ENCODE data around the gene SETD1B.

Gene SETD1B

DNA sequence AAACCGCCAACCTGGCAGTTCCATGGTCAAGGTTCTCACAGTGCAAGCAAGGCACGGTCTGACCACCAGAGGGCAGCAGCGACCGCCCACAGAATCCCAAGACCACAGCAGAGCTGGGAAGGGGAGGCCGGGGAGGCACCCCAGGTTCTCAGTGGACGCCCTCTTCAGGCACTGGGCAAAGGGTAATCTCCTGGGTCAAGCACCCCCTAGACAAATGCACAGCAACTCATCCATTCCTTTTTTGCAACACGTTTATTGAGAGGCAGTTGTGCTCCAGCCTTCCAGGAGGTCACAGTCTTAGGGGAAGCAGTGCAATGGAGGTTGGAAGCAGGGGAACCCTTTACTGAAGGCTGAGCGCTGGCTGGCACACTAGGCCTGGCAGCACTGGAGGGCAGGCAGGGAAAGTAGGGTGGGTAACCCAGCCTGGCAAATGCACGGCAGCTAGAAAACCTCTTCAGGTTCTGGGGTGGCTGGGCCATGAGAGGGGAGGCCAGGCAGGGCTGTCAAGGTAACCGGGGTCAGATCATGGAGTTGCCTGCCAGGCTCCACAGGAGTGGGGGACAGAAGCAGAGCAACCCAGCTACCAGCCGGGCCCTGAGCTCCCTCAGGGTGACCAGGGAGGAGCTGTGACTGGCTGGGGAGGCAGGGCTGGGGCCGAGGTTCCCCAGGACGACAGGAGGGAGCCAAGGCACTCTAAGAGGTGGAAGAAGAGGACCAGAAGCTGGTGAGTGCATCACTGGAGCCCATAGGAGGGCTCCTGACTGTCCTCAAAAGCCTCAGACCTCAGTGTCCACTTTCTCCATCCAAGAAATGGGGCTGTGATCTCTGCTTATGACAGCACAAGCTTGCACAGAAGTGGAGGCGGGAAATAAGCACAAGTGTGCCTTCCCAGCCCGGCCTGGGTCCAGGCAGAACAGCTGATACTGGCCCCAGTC, 8.5 kb upstream of the SETD1B start:
- no peak for DNase-seq (ENCODE audit: low read depth, low spot score)

DNA sequence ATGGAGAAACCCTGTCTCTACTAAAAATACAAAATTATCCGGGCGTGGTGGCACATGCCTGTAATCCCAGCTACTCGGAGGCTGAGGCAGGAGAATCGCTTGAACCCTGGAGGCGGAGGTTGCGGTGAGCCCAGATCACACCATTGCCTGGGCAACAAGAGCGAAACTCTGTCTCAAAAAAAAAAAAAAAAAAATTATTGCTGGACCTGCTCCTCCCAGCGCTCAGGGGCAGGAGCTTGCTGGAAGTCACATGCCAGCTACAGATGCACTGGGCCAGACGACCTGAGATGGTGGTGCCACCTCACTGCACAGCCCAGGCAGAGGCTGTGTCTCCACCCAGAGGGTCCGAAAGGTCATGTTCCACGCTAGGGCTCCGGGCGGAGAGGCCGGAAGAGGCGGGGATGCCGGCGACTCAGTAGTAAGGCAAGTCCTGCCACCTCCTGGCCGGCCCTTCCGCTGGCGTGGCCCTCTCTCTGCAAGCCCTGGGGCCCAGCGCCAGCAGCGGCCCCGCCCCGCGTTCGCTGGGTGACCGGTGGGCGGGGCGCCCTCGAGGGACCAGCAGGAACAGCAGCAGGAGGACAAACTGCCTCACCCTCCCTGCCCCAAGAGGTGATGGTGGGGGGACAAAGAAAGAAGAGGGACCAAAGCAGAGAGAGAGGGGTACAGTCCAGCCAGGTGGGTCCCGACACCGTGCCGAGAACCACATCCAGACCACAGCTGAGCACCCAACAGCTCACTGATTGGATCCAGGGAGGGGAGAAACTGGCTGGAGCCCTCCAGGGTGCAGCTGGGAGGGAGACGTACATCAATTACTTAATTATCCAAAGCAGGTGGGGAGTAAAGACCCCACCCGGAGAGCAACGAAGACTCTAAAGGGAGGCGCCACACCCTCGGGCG, 6.7 kb upstream of the SETD1B start:
- no peak for DNase-seq (ENCODE audit: low read depth, low spot score)

DNA sequence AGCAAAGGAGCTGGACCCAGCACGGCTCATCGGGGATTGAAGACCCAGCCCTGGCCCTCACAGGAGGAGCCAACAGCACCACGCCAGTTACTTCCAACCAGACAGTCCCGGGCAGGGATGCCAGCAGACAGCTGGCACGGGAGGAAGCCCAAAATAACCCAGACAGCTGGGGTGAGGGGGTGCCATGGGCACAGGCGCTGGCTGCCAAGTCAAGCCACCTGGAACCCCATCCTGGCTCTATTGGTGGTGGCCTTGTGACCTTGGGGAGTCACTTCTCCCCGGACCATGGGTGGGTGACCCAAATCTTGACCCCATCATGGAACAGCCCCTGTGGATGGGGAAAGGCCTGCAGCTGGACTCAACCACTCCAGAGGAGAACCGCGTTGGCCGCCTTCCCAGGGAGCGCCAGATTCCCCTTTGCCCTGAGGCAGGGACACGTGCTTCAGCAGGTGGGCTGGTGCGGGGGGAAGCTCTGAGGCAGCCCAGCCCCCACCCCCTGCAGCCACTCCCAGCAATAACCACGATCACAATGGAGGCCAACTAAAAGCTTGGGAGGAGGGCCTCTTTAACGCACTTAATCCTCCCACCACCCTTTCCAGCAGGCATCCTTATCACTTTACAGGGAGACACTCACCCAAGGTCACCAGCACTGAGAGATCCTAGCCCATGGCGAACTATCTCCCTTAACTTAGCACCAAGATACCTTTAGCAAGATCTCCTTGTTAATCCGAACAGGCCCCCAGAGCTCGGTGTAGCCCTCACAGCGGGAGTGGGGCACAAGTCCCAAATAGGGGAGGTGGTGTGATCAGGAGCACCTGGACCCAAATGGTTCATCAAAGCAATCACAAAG, 5.6 kb upstream of the SETD1B start:
- no peak for DNase-seq (ENCODE audit: low read depth, low spot score)

DNA sequence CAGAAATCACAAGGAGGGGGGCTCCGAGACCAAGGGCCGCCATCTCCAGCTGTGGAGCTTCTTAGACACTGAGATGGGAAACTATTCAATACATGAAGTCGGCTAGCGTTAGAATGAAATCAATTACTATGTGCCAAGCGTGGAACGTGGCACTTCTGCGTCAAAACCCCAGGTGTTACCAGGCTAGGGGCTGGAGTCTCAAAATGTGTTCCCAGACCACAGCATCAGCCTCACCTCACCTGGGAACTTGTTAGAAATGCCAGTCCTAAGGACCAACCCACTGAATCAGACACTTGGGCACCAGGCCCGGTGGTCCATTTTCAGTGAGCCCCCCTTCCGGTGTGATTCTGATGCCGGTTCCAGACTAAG, 5.0 kb upstream of the SETD1B start:
- DNase-seq (ENCODE audit: low read depth, low spot score) = no peak

DNA sequence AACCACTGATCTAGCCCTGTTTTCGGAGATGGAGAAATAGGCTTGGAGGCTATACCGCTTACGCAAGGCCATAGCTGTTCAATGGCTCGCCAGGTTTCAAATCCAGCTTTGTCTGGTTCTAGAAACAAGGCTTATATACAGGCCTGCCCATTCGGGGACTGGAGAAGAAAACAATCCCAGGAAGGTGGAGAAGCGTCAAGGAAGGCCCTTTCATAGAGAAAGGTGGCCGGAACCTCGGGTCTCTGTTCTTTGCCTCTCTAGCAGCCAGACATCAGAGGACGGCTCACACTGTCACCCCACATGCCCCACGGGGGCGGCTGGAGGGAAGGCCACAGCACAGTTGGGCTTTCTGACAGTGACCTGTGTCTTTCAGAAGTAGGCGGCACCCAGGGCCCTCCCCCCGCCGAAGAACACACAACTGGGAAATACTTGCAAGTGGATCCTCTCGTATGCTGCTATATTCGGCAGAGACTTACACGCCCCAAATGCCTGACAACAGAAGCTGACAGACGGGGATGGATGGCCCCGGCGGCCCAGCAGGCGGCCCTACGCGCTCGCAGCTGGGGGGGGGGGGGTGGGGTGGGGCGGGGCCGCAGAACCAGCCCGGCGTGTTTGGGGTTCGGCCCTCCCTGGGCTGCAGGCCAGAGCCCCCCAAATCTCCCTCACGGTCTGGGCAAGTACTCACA, 4.5 kb upstream of the SETD1B start:
- DNase-seq (ENCODE audit: low read depth, low spot score) = no peak

DNA sequence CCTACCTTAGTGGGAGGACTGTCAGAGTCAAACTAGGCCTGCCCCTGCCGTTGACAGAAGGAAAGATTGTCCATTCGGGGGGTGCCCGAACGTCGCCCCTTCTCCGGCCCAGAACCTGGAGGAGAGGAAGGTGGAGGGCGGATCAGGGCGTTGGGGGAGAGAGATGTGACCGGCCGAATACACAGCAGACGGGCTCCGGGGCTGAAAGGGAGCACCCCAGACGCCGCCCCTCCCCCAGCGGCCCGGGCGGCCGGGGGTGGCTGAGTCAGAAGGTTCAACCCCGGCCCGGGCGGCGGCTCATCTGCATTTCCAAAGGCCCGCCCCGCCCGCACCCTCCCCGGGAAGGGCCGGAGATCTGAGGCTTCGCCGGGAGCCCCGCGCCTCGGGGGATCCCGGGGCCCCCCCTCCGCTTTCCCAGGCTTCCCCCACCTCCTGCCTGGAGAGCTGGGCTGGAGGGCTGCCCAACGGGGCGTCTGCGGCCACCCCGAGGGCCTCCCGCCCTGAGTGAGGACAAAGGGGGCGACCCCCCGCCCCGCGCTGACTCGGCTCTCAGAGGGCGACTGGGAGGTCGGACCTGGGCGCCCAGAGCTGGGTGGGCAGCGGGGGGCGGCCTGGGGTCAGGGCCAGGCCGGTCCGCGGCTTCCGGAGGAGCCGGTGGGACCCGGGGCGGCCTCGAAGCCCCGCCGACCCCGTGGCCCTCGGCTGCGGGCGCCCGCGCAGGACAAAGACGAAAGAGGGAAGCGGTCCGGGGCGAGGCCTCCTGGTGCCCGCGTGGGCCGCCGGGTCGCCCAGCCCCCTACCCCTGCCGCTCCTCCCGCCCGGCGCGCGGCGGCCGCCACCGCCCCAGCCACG, 3.7 kb upstream of the SETD1B start:
- no peak for DNase-seq (ENCODE audit: low read depth, low spot score)

DNA sequence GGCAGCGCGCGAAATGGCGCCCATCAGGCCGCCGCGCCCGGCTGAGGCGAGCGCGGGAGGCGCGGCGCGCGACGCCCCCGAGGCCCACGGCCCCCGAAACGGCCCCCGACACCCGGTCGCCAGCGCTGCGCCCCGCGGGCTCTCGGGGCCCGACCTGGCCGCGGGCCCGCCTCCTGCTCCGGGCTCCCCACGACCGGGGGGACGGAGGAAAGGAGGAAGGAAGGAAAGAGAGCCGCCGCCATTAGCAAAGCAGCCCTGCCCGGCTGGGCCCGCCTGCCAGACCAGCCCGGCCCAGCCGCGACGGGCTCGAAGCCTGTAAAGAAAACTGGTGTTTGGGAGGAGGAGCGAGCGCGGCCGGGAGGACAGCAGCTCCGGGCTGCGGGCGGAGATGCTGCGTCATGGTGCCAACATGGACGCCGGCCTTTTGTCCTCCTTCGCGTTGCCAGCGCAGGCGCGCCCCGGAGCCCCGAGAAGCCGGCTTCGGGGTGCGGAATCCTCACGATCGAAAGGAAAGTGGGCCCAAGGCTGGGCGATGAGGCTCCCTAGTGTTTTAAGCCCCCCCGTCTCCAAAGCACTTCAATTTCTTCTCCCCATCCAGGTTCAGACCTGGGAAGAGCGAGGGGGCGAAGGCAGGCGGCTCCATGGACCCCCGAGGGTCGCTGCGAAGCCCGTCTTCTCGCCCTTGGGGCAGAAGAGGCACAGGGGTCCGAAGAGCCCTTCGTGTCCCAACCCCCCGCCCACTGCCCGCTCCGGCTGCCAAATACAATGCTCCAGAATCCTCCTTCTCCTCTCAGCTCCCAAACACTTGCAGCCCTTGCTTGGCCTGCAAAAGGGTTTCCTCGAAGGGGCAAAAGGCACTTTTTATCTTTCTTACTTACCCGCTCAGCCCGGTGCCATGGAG, 2.9 kb upstream of the SETD1B start:
- DNase-seq (ENCODE audit: low read depth, low spot score) = no peak

DNA sequence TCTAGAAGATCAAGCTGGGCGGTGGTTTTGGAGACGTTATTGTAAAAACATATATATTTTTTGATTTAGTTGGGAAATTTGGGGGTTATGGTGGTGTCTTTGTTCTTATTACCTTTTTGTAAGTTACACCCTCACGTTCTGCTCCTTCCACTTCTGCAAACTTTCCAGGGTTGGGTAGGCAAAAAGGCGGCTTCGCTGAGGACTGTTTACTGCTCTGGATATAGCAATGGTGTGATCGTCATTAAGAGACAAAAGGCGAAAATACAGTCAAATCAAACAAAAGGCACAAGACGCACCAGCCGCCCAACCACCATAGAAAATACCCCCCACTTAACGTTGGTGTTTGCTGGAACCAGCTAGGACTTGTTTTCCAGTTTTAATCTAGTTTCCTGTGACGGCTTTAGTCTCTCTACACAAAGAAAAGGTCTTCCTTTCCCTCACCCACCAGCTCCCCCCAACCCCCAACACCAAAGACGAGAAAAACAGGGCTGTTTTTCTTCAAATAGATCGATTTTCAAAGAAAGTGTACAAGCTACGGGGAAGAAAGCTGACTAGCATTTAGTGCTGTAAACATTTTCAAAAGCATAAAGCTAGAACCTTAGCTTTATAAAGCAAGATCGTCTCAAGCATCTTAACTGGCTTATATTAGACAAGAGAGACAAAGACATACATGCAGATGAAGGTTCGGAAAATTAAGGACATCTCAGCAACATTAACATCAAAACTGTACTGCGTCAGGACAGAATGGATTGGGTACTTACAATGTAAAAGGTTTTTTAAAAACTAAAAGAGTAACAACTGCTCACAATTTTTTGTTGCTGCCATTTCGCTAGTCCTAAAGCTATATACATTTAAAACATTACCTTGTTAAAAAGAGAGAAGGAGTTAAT, 2.0 kb upstream of the SETD1B start:
- DNase-seq (ENCODE audit: low read depth, low spot score) = no peak

DNA sequence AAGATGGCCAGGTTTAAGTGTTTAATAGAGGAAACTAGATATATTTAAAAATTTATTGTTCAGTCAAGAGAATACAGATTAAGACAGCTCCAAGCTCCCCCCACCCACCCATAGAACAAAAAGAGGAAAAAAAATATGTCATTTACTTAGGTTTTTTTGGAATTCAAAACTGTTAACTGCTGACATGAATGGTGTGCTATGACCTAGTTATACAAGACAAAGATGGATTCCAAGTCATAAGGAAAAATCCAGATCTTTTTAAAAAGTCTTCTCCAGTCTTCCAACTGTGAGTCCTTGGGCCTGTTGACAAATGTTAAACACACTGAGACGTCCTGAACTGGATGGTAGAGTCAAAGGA, 1.3 kb upstream of the SETD1B start:
- no peak for DNase-seq (ENCODE audit: low read depth, low spot score)

DNA sequence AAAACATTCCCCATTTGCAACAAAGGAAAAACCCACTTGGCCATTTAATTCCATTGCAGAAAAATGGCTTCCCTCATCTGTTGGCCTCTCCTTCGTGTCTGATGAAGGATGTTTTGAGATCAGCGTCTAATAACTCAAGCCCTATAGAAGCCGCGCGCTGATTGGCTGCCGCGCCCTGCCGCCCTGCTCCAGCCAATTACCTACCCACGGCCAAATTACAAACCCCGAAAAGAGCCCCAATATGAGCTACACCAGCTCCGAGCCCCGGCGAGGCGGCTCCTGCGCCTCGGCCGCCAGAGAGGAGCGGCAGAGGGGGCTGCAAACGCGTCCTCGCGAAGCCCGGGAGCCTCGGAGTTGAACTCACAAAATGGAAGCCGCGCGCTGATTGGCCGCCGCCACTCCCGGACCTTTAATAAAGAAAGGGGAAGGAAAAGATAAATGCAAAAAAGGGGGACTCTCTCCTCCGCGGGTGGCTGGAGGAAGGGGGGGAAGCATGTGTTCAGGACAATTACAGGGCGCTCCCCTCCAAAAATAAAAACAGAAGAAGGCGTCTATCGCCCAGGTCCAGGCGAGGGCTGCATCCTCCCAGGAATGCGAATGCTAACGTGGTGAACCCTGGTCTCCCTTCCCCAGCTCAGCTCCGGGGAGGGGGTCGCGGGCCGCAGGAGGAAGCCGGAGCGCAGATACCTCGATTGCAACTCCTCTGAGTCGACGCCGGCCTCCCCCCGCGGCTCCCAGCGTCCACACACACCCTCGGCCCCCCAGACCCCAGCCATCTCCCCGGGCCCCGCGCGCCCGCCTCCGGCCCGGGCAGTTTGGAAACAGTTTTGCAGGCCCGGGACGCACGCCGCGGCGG, 738 bp upstream of the SETD1B start:
- peak; percentile 83 for DNase-seq (ENCODE audit: low read depth, low spot score)

DNA sequence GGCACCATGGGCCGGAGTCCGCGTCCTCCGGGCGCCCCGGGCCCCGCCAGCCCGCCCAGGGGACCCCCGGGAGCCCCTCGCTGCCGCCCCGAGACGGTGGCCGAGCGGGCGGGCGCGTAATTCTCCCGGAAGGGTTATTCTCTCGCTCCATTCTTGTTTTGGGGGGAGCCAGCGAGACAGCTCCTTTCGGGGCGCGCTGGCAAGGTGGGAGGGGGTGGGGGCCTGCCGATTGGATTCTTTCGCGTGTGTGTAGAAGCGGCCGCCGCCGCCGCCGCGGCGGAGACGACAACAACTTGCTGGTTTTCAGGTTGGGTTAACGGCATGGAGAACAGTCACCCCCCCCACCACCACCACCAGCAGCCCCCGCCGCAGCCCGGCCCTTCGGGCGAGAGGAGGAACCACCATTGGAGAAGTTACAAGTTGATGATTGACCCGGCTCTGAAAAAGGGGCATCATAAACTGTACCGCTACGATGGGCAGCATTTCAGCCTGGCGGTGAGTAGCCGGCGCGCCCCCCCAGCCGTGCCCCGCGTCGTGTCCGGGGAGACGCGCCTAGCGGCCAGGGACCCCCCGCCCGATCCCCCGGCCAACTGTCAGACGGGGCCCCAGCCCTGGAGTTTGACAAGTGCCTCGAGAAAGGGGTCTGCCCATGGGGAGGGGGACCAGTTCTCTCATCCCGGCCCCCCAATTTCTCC, 755 bp downstream of the SETD1B start:
- DNase-seq (ENCODE audit: low read depth, low spot score) = no peak

DNA sequence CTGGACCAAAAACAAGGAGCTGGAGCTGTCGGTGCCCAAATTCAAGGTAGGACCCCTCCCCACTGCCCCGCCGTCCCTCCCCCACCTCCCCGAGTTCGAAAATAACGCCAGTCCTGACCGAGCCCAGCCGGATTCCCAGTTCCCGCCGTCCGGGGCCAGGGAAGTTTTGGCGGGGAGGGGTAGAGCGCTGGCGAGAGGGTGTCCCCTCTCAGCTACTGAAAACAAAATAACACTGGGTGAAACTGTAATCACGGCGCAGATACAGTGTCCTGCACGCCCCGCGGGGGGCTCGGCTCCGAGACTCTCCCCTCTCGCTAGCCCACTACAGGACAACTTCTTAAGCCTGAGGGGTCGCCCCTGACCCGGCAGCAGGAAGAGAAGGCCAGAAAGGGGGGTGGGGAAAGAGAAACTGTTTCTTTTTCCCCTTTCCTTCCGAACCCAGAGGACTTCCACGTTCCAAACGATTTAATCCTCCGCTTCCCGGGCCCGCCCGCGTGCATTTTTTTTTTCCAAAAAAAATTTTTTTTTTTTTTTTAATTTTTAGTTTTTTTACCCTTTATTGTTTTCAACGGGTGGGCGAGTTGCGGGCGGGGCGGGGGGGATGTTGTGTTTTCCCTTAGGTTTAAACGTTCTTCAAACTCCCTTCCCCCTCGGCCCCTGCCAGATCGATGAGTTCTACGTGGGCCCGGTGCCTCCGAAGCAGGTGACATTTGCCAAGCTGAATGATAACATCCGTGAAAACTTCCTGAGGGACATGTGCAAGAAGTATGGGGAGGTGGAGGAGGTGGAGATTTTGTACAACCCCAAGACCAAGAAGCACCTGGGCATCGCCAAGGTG, 1.6 kb downstream of the SETD1B start:
- DNase-seq (ENCODE audit: low read depth, low spot score) = no peak

DNA sequence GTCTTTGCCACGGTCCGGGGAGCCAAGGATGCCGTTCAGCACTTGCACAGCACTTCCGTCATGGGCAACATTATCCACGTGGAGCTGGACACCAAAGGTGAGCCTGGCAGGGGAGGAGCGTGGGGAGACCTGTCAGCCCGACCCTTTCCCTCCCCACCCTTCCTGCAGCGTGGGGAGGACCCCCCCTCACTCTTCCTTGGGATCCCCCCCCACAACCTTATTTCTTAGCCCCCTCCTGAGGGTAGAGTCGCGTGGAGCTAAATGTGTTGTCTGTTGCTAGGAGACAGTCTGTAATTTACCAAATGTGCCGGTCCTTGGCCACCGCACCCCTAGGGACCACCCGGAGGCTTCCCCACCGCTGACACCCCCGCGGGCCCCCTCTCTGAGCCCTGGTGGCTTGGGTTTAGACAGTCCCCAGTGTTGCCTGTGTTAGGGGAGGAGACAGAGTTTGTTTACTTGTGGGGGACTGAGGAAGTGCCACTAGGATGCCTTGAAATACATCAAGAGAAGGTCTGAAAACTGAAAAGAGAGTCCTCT, 2.3 kb downstream of the SETD1B start:
- no peak for DNase-seq (ENCODE audit: low read depth, low spot score)

DNA sequence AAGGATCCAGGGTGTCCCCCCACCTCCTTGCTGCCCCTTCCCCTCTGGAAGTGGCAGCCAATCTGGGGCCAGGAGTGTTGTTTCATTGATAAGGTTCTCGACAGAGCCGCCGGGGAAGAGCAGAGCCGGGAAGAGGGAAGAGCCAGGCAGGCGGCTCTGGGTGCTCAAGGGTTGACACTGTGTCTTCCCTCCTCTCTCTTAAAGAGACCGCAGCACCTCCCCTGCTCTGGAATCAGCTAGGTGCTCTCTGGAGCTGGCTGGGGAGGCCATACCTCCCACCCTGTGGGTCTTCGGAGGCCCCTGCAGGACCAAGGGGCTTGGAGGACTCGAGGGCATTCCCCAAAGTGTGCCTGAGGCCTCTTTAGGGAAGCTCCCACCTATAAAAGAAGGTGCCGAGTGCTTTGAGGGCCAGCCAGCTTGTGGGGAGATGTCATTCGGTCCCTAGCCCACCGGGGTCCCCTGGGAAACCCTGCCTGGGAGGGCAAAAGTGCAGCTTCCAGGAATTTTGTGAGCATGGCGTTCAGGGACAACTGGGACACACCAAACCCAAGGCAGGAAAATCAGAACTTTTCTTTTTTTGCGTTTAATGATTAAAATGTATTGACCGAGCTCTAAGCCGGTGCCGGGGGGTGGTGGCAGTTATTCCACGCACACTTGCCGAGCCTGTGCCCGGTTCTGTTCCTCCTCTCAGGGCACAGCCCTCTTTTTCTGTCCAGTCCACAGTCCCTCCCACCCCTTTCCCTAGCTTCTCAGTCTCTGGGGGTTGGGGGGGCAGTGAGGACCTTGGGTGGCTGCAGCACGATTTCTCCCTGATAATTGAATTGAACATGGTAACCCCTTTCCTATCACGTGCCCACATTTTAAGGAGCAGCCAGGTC, 3.0 kb downstream of the SETD1B start:
- no peak for DNase-seq (ENCODE audit: low read depth, low spot score)

All from iPS DF 19.7 (cell line).